Esophagus squamous epithelium (tissue), 5 donors: ENCODE data around the gene TICRR. TPM values are rescaled to one million over a fixed set of nuclear protein-coding genes. Genes with fewer than 3 reads are reported as not detected.

Experiments
- DNase-seq: peaks from one replicate; lab custom pipeline; 2025; lab: John Stamatoyannopoulos, UW
- H3K27ac ChIP-seq, 4 donors: fragments of 200-600 bp; sonication (generic); one replicate each; pipeline ENCODE4 v1.5.1; 2016 to 2019; ENCODE audit warnings: mild to moderate bottlenecking in 1 of 4
- H3K27me3 ChIP-seq, 4 donors: fragments of 200-600 bp; sonication (generic); 1 replicate in 3 of 4; 2 replicates in 1 of 4; pipeline versions ENCODE4 v1.5.1 to v1.6.0; 2017 to 2021; ENCODE audit warnings: antibody characterized with exemption in 1 of 4
- H3K36me3 ChIP-seq, 3 donors: fragments of 200-600 bp; sonication (generic); one replicate each; pipeline ENCODE4 v1.5.1; 2016 to 2019
- H3K4me1 ChIP-seq, 3 donors: fragments of 200-600 bp; sonication (generic); one replicate each; pipeline ENCODE4 v1.5.1; 2017 to 2019
- H3K4me3 ChIP-seq, 4 donors: fragments of 200-600 bp; sonication (generic); 1 replicate in 3 of 4; 2 replicates in 1 of 4; pipeline ENCODE4 v1.5.1; 2016 to 2019; ENCODE audit warnings: mild to moderate bottlenecking in 2 of 4, moderate library complexity in 1 of 4
- H3K9me3 ChIP-seq, 3 donors: fragments of 200-600 bp; sonication (generic); one replicate each; pipeline ENCODE4 v1.5.1; 2016 to 2019
- CTCF ChIP-seq, 6 experiments: fragments of 450-650 bp in 4 of 6; fragments of 200-600 bp in 2 of 6; sonication (generic) in 2 of 6; IDR thresholded peaks; one replicate each; pipeline ENCODE4 v1.5.1; 2016 to 2019; ENCODE audit warnings: antibody characterized with exemption in 6 of 6, mild to moderate bottlenecking in 4 of 6, moderate library complexity in 4 of 6
- POLR2A ChIP-seq, 4 donors: fragments of 450-650 bp; IDR thresholded peaks; one replicate each; pipeline ENCODE4 v1.6.1; 2017; ENCODE audit warnings: antibody characterized with exemption in 4 of 4, mild to moderate bottlenecking in 4 of 4, moderate library complexity in 3 of 4
- WGBS, 2 donors: methylation state at CpG; one replicate each; pipeline ENCODE4 v1.1.5; 2018; 5-methylcytosine and 5-hydroxymethylcytosine counted together
- intact Hi-C: fragments of 100-400 bp; cut with DNase I; formaldehyde crosslinking; loops from one replicate; pipeline ENCODE4 v1.15.0; 2022
- total RNA-seq, 4 donors: library from RNA; depleted of rRNA; stranded (reverse); fragments of >200 nt; gene quantifications; one replicate each; pipeline ENCODE4 v1.1.0, GENCODE V29; 2016
- donor health status: DM: yes; HTN: yes; CAD: no.

The TICRR gene
- 10 to 100 TPM in 2 of 4 donors, 1 to 10 TPM in 2; 8.4 to 33.7 (median 10.1) TPM for total RNA-seq

- DNase-seq, result peak; percentile 72
- H3K9me3 ChIP-seq, result no peaks in the 10 kb centered on the region
- 0% methylated on average over 25 to 31 of the region's 37 CpGs for WGBS, 2 donors
- TF ChIP-seq CTCF (IDR thresholded peaks at IDR 0.05), result no peak
- peak in 1 of 4 donors; percentile 46 for TF ChIP-seq POLR2A (IDR thresholded peaks at IDR 0.05)
- no peaks in the 10 kb centered on the region for H3K36me3 ChIP-seq
- H3K4me1 ChIP-seq, result peaks cover 0 to 31% (median 8%) of the 10 kb centered on the region in 3 donors
- peaks cover 0 to 3% (median 0%) of the 10 kb centered on the region in 4 donors for H3K27me3 ChIP-seq
- peak within 1 kb of the TSS in 3 of 4 donors; percentile 72 to 79 (median 77) for H3K27ac ChIP-seq
- H3K4me3 ChIP-seq, result peak within 1 kb of the TSS; percentile 72 to 94 (median 87)
- intact Hi-C loops, result no loop called here
Measured at GRCh38 chr15:89575146-89575655, at the start of gene TICRR. TICRR (plus strand) TSS chr15:89575469; CDS start chr15:89575587, 118 bp downstream.

- Histone ChIP-seq H3K4me3 (no peak overlapping the region), H3K4me1 (peaks cover 0 to 54% (median 7%) of the 10 kb centered on the region in 3 donors), H3K36me3 (no peaks in the 10 kb centered on the region), H3K27ac (no peak overlapping the region), H3K27me3 (no peaks in the 10 kb centered on the region), H3K9me3 (no peaks in the 10 kb centered on the region)
- 87 to 90% methylated on average over 7 of the region's 7 CpGs for WGBS, 2 donors
- no peak for TF ChIP-seq POLR2A (IDR thresholded peaks at IDR 0.05)
- no peak for TF ChIP-seq CTCF (IDR thresholded peaks at IDR 0.05)
- no peak for DNase-seq
- intact Hi-C loops, result no loop called here
Measured at GRCh38 chr15:89526181-89526580, 49.1 kb upstream of the TICRR start.

GRCh38 chr15:89526601-89527441 lies 48.4 kb upstream of the TICRR start:
- DNase-seq, result no peak
- WGBS, 2 donors, result 72 to 84% methylated on average over 4 to 8 of the region's 10 CpGs
- H3K4me3 ChIP-seq, result no peak overlapping the region
- H3K36me3 ChIP-seq, result no peaks in the 10 kb centered on the region
- H3K9me3 ChIP-seq, result no peaks in the 10 kb centered on the region
- intact Hi-C loops, result no loop called here
- peaks cover 0 to 54% (median 6%) of the 10 kb centered on the region in 3 donors for H3K4me1 ChIP-seq
- TF ChIP-seq CTCF (IDR thresholded peaks at IDR 0.05) (no peak), POLR2A (IDR thresholded peaks at IDR 0.05) (no peak)
- no peaks in the 10 kb centered on the region for H3K27me3 ChIP-seq
- peak overlapping the region in 2 of 4 donors; percentile 39 to 42 for H3K27ac ChIP-seq

GRCh38 chr15:89528757-89529352 lies 46.4 kb upstream of the TICRR start:
- WGBS, 2 donors, result 76 to 86% methylated on average over 4 to 6 of the region's 6 CpGs
- peaks cover 0 to 46% (median 4%) of the 10 kb centered on the region in 3 donors for H3K4me1 ChIP-seq
- TF ChIP-seq CTCF (IDR thresholded peaks at IDR 0.05) (no peak), POLR2A (IDR thresholded peaks at IDR 0.05) (no peak)
- no peaks in the 10 kb centered on the region for H3K9me3 ChIP-seq
- intact Hi-C loops, result no loop called here
- no peak for DNase-seq
- peak overlapping the region in 1 of 4 donors; percentile 13 for H3K27ac ChIP-seq
- H3K4me3 ChIP-seq, result no peak overlapping the region
- H3K27me3 ChIP-seq, result no peaks in the 10 kb centered on the region
- H3K36me3 ChIP-seq, result no peaks in the 10 kb centered on the region
